ENCODE measurements around the gene ANKRD33.

Gene ANKRD33

DNA sequence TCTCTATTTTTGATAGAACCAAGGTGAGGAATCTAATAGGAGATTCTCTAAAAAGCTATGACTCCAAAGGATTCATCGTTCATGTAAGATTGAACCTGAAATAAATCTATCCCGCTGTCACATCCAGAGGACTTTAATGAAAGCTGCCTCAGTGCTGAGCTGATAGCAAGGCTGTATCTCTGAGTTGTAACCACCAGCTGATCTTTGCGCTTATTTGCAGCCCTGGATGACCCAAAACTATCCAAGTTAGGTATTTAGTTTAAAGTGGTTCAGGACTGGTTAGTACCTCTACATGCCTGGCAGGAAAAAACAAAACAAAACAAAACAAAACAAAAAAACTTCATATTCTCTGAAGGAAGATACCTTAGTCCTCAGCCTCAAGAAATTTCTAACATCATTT, 8.8 kb upstream of the ANKRD33 start:
- TF ChIP-seq CTCF (IDR thresholded peaks at IDR 0.05; ENCODE audit: low read length), result no peak
- TF ChIP-seq EZH2 (optimal IDR thresholded peaks at IDR 0.05; ENCODE audit: low read depth, low read length), result no peak
- no peak for TF ChIP-seq EZH2phosphoT487 (IDR thresholded peaks at IDR 0.05; ENCODE audit: low read length)
- Histone ChIP-seq H3K27ac (ENCODE audit: low read length) (no peak overlapping the region), H3K4me1 (ENCODE audit: low read length) (no peaks in the 10 kb centered on the region), H3K36me3 (replicated peaks; ENCODE audit: insufficient read depth, low read length) (no peaks in the 10 kb centered on the region), H3K4me3 (ENCODE audit: low read length) (no peak overlapping the region), H3K9ac (ENCODE audit: low read length) (no peak overlapping the region), H3K4me2 (ENCODE audit: low read depth, low read length) (no peak overlapping the region), H3F3A (ENCODE audit: insufficient read depth, low read length) (no peaks in the 10 kb centered on the region), H4K20me1 (ENCODE audit: insufficient read depth, low read length) (no peaks in the 10 kb centered on the region), H3K27me3 (replicated peaks; ENCODE audit: insufficient read depth, low read length) (no peaks in the 10 kb centered on the region), H3K9me3 (replicated peaks; ENCODE audit: insufficient read depth, low read length) (no peaks in the 10 kb centered on the region), H2AFZ (ENCODE audit: low read length) (no peak overlapping the region), H3K9me2 (replicated peaks; ENCODE audit: insufficient read depth, low read length) (no peaks in the 10 kb centered on the region), H3K79me2 (ENCODE audit: low read length) (no peaks in the 10 kb centered on the region)
- no peak for DNase-seq

DNA sequence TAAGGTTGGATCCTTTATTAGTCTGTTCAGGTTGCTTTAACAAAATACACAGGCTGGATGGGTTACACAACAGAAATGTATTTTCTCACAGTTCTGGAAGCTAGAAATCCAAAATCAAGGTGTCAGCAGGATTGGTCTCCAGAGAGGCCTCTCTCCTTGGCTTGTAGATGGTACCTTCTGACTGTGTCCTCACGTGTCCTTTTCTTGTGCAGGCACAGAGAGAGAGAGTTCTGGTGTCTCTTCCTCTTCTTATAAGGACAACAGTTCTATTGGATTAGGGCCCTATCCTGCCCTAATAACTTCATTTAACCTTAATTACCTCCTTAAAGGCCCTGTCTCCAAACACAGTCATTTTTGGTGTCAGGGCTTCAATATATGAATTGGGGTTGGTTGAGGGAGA, 4.6 kb upstream of the ANKRD33 start:
- Histone ChIP-seq H3K27me3 (replicated peaks; ENCODE audit: insufficient read depth, low read length) (no peaks in the 10 kb centered on the region), H3K4me3 (ENCODE audit: low read length) (no peak overlapping the region), H3K9me2 (replicated peaks; ENCODE audit: insufficient read depth, low read length) (no peaks in the 10 kb centered on the region), H3K79me2 (ENCODE audit: low read length) (no peaks in the 10 kb centered on the region), H3K9ac (ENCODE audit: low read length) (no peak overlapping the region), H2AFZ (ENCODE audit: low read length) (no peak overlapping the region), H3K27ac (ENCODE audit: low read length) (no peak overlapping the region), H3F3A (ENCODE audit: insufficient read depth, low read length) (no peaks in the 10 kb centered on the region), H3K4me1 (ENCODE audit: low read length) (peaks cover 10% of the 10 kb centered on the region), H3K36me3 (replicated peaks; ENCODE audit: insufficient read depth, low read length) (no peaks in the 10 kb centered on the region), H3K4me2 (ENCODE audit: low read depth, low read length) (no peak overlapping the region), H4K20me1 (ENCODE audit: insufficient read depth, low read length) (no peaks in the 10 kb centered on the region), H3K9me3 (replicated peaks; ENCODE audit: insufficient read depth, low read length) (no peaks in the 10 kb centered on the region)
- DNase-seq, result no peak
- TF ChIP-seq EZH2phosphoT487 (IDR thresholded peaks at IDR 0.05; ENCODE audit: low read length) (no peak), EZH2 (optimal IDR thresholded peaks at IDR 0.05; ENCODE audit: low read depth, low read length) (no peak), CTCF (IDR thresholded peaks at IDR 0.05; ENCODE audit: low read length) (no peak)

GRCh38 chr12:51883998-51884675, 3.8 kb upstream of the ANKRD33 start:
- H3K4me1 ChIP-seq (ENCODE audit: low read length), result peaks cover 10% of the 10 kb centered on the region
- H3K4me3 ChIP-seq (ENCODE audit: low read length), result no peak overlapping the region
- DNase-seq, result no peak
- no peak for TF ChIP-seq CTCF (IDR thresholded peaks at IDR 0.05; ENCODE audit: low read length)
- TF ChIP-seq EZH2 (optimal IDR thresholded peaks at IDR 0.05; ENCODE audit: low read depth, low read length), result no peak
- TF ChIP-seq EZH2phosphoT487 (IDR thresholded peaks at IDR 0.05; ENCODE audit: low read length), result no peak
- no peaks in the 10 kb centered on the region for H3K9me3 ChIP-seq (replicated peaks; ENCODE audit: insufficient read depth, low read length)
- no peak overlapping the region for H2AFZ ChIP-seq (ENCODE audit: low read length)
- H3K9ac ChIP-seq (ENCODE audit: low read length), result no peak overlapping the region
- H3K79me2 ChIP-seq (ENCODE audit: low read length), result no peaks in the 10 kb centered on the region
- no peaks in the 10 kb centered on the region for H4K20me1 ChIP-seq (ENCODE audit: insufficient read depth, low read length)
- H3F3A ChIP-seq (ENCODE audit: insufficient read depth, low read length), result no peaks in the 10 kb centered on the region
- H3K9me2 ChIP-seq (replicated peaks; ENCODE audit: insufficient read depth, low read length), result no peaks in the 10 kb centered on the region
- no peaks in the 10 kb centered on the region for H3K36me3 ChIP-seq (replicated peaks; ENCODE audit: insufficient read depth, low read length)
- H3K27me3 ChIP-seq (replicated peaks; ENCODE audit: insufficient read depth, low read length), result no peaks in the 10 kb centered on the region
- no peak overlapping the region for H3K4me2 ChIP-seq (ENCODE audit: low read depth, low read length)
- no peak overlapping the region for H3K27ac ChIP-seq (ENCODE audit: low read length)
